A549 (cell line): ENCODE measurements around the gene IL17RE.

ENCODE experiments used
- CTCF ChIP-seq: fragments of >200 bp; sonication (Bioruptor Twin); formaldehyde crosslinking; IDR thresholded peaks from 3 replicates; pipeline ENCODE4 v1.5.1; 2016
- EP300 ChIP-seq, 2 experiments: fragments of >200 bp; sonication (Bioruptor Twin); formaldehyde crosslinking; IDR thresholded peaks; 2 replicates in 1 of 2; 3 replicates in 1 of 2; pipeline ENCODE4 v1.6.1; 2016 to 2017
- MAFK ChIP-seq: fragments of 450-650 bp; IDR thresholded peaks from 2 replicates; pipeline ENCODE4 v1.6.1; 2014; ENCODE audit not compliant: partially characterized antibody
- MAZ ChIP-seq: fragments of 150-350 bp; IDR thresholded peaks from 2 replicates; pipeline ENCODE4 v1.6.1; 2014; ENCODE audit warnings: antibody characterized with exemption, low read depth, low read length, borderline replicate concordance
- POLR2A ChIP-seq: IDR thresholded peaks from 2 replicates; pipeline ENCODE4 v1.6.1; 2012; ENCODE audit warnings: mild to moderate bottlenecking, low read length
- REST ChIP-seq: fragments of 200-600 bp; sonication (generic); IDR thresholded peaks from 2 replicates; pipeline ENCODE4 v1.6.1; 2016; ENCODE audit warnings: antibody characterized with exemption, mild to moderate bottlenecking, moderate library complexity
- TF ChIP-seq, protein P1 (sequence below): IDR thresholded peaks from 2 replicates; pipeline ENCODE4 v1.6.1; 2012

- TF ChIP-seq EP300 (IDR thresholded peaks at IDR 0.05) (no peak), CTCF (peak; percentile 60), MAZ (no peak), REST (no peak), MAFK (no peak), POLR2A (peak; percentile 89)
- TF ChIP-seq, protein P1, sequence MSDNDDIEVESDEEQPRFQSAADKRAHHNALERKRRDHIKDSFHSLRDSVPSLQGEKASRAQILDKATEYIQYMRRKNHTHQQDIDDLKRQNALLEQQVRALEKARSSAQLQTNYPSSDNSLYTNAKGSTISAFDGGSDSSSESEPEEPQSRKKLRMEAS, result peak; percentile 96
Measured at GRCh38 chr3:9947025-9947995, 44.7 kb downstream of the IL17RE start.
